ENCODE results near the gene TBC1D22A. TPM values are rescaled to one million over a fixed set of nuclear protein-coding genes. Genes with fewer than 3 reads are reported as not detected.

TBC1D22A gene
- total RNA-seq, 1 experiment from 2014 or later = 14.3 TPM

DNA sequence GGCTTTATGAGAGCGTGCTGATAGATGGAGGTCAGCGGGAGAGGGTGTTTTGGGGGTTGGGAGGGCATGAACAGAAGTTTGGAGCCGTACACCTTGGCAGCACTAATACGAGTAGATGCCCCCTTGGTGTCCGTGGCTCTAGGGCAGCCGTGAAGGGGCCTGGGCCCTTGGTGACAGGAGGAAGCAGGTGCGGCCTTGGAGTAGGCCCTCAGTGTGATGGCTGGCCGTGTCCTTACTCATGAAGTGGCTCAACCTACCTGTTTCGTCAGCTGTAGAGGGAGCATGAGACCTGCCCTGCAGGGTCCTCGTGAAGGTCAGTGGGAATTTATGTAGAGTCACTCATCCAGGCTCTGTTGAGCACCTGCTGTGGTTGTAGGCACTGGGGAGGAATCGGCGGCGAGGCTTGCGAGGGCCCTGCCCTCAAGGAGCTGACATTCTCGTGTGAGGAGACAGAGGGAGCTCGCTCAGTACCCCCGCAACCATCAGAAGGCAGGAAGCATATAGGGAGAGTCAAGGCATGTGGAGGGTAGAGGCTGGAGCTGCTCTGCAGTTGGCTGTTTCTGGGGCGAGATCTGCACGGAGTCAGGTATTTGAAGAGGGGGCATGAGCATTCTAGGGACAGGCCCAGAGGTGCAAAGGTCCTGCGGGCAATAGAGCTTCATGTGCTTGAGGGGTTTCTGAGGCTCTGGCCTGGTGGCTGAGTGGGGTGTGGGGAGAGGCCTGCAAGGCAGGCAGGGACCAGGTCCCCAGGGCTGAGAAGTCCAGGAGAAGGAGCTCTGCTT, 39.6 kb downstream of the TBC1D22A start:
- no peaks in the 10 kb centered on the region for H3K27me3 ChIP-seq (ENCODE audit: low read length)
- no peaks in the 10 kb centered on the region for H3K9me2 ChIP-seq (replicated peaks; ENCODE audit: low read length)
- H3K27ac ChIP-seq (ENCODE audit: low read length) = no peak overlapping the region
- H3K4me2 ChIP-seq (ENCODE audit: low read length) = no peak overlapping the region
- H3K9ac ChIP-seq (ENCODE audit: low read length) = no peak overlapping the region
- H3K4me1 ChIP-seq (ENCODE audit: insufficient read depth, low read length) = no peaks in the 10 kb centered on the region
- intact Hi-C loops (cut with micrococcal nuclease) = loop anchor here (2.0 kb wide), 1 partner anchor 27 kb away; no protein-coding TSS in a partner anchor
- CTCF ChIA-PET = interaction anchor here (0.9 kb wide), 1 partner anchor 43 kb away, joined by 3 read pairs; no protein-coding TSS in a partner anchor
- TF ChIP-seq EZH2 (IDR thresholded peaks at IDR 0.05; ENCODE audit: low read length, unreplicated experiment) = no peak
- H4K20me1 ChIP-seq (ENCODE audit: low read length) = no peaks in the 10 kb centered on the region
- H3K79me2 ChIP-seq (ENCODE audit: low read length) = no peaks in the 10 kb centered on the region
- POLR2A ChIA-PET (ENCODE audit: unreplicated experiment) = no interaction called here
- H3F3A ChIP-seq (ENCODE audit: low read length, unreplicated experiment) = no peaks in the 10 kb centered on the region
- DNase-seq = no peak
- no peaks in the 10 kb centered on the region for H3K9me3 ChIP-seq (ENCODE audit: low read length)
- H3K36me3 ChIP-seq (ENCODE audit: low read depth, low read length) = no peaks in the 10 kb centered on the region
- no TSS peak for BruUV-seq (replicated peaks)
- H3K4me3 ChIP-seq (ENCODE audit: low read length) = no peak overlapping the region
- ATAC-seq = no peak
- H2AFZ ChIP-seq (ENCODE audit: low read length) = no peak overlapping the region

GRCh38 chr22:46802608-46803027, 40.2 kb downstream of the TBC1D22A start:
- Histone ChIP-seq H3K4me2 (ENCODE audit: low read length) (no peak overlapping the region), H3K36me3 (ENCODE audit: low read depth, low read length) (no peaks in the 10 kb centered on the region), H3K27ac (ENCODE audit: low read length) (no peak overlapping the region), H2AFZ (ENCODE audit: low read length) (no peak overlapping the region), H3K4me1 (ENCODE audit: insufficient read depth, low read length) (no peaks in the 10 kb centered on the region), H3K27me3 (ENCODE audit: low read length) (no peaks in the 10 kb centered on the region), H3K9ac (ENCODE audit: low read length) (no peak overlapping the region), H3F3A (ENCODE audit: low read length, unreplicated experiment) (no peaks in the 10 kb centered on the region), H3K9me2 (replicated peaks; ENCODE audit: low read length) (no peaks in the 10 kb centered on the region), H3K79me2 (ENCODE audit: low read length) (no peaks in the 10 kb centered on the region), H3K4me3 (ENCODE audit: low read length) (no peak overlapping the region), H3K9me3 (ENCODE audit: low read length) (no peaks in the 10 kb centered on the region), H4K20me1 (ENCODE audit: low read length) (no peaks in the 10 kb centered on the region)
- DNase-seq (no peak), ATAC-seq (no peak)
- ChIA-PET POLR2A (ENCODE audit: unreplicated experiment) (no interaction called here), CTCF (no interaction called here)
- no TSS peak for BruUV-seq (replicated peaks)
- intact Hi-C loops (cut with micrococcal nuclease) = loop anchor here (2.0 kb wide), 1 partner anchor 26 kb away; no protein-coding TSS in a partner anchor
- TF ChIP-seq, protein P1, sequence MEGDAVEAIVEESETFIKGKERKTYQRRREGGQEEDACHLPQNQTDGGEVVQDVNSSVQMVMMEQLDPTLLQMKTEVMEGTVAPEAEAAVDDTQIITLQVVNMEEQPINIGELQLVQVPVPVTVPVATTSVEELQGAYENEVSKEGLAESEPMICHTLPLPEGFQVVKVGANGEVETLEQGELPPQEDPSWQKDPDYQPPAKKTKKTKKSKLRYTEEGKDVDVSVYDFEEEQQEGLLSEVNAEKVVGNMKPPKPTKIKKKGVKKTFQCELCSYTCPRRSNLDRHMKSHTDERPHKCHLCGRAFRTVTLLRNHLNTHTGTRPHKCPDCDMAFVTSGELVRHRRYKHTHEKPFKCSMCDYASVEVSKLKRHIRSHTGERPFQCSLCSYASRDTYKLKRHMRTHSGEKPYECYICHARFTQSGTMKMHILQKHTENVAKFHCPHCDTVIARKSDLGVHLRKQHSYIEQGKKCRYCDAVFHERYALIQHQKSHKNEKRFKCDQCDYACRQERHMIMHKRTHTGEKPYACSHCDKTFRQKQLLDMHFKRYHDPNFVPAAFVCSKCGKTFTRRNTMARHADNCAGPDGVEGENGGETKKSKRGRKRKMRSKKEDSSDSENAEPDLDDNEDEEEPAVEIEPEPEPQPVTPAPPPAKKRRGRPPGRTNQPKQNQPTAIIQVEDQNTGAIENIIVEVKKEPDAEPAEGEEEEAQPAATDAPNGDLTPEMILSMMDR (conservative IDR thresholded peaks at IDR 0.05; ENCODE audit: low read depth, low read length) = no peak
- no peak for TF ChIP-seq EZH2 (IDR thresholded peaks at IDR 0.05; ENCODE audit: low read length, unreplicated experiment)

- TF ChIP-seq EZH2 (IDR thresholded peaks at IDR 0.05; ENCODE audit: low read length, unreplicated experiment) (no peak), EZH2phosphoT487 (IDR thresholded peaks at IDR 0.05; ENCODE audit: borderline replicate concordance, low read length) (no peak)
- TF ChIP-seq, protein P1 (conservative IDR thresholded peaks at IDR 0.05; ENCODE audit: low read depth, low read length) = peak; percentile 86
- DNase-seq (peak; percentile 60), ATAC-seq (peak; percentile 62)
- Histone ChIP-seq H3K9me2 (replicated peaks; ENCODE audit: low read length) (no peaks in the 10 kb centered on the region), H3K27ac (ENCODE audit: low read length) (no peak overlapping the region), H3K4me3 (ENCODE audit: low read length) (no peak overlapping the region), H3K9me3 (ENCODE audit: low read length) (no peaks in the 10 kb centered on the region), H2AFZ (ENCODE audit: low read length) (peak overlapping the region; percentile 42; the same call in 1 of the 2 replicates), H3K4me2 (ENCODE audit: low read length) (no peak overlapping the region), H3K4me1 (ENCODE audit: insufficient read depth, low read length) (no peaks in the 10 kb centered on the region), H3F3A (ENCODE audit: low read length, unreplicated experiment) (no peaks in the 10 kb centered on the region), H4K20me1 (ENCODE audit: low read length) (no peaks in the 10 kb centered on the region), H3K27me3 (ENCODE audit: low read length) (no peaks in the 10 kb centered on the region), H3K36me3 (ENCODE audit: low read depth, low read length) (no peaks in the 10 kb centered on the region), H3K79me2 (ENCODE audit: low read length) (no peaks in the 10 kb centered on the region), H3K9ac (ENCODE audit: low read length) (no peak overlapping the region)
- ChIA-PET POLR2A (ENCODE audit: unreplicated experiment) (no interaction called here), CTCF (interaction anchor here (0.7 kb wide), 1 partner anchor 300 kb away, joined by 8 read pairs; no protein-coding TSS in a partner anchor)
- intact Hi-C loops (cut with micrococcal nuclease) = loop anchor here (2.0 kb wide), 1 partner anchor 26 kb away; no protein-coding TSS in a partner anchor
- BruUV-seq (replicated peaks) = no TSS peak
These were observed 40.8 kb downstream of the TBC1D22A start for GRCh38 chr22:46803031-46803880.

Data from PC-3 (cell line).